Fibroblast of the aortic adventitia (primary cell): ENCODE measurements around the gene FCF1. TPM values are rescaled to one million over a fixed set of nuclear protein-coding genes. Genes with fewer than 3 reads are reported as not detected.

Experiments
- DNase-seq: peaks from one replicate; pipeline ENCODE4 v3.0.0-alpha.2; 2010; ENCODE audit warnings: low read depth
- H3K4me3 ChIP-seq: 2 replicates; pipeline ENCODE4 v1.5.1; 2011; ENCODE audit warnings: low read depth, mild to moderate bottlenecking, control low read depth, low read length, moderate library complexity
- CTCF ChIP-seq: IDR thresholded peaks from 2 replicates; pipeline ENCODE4 v1.5.1; 2011; ENCODE audit warnings: mild to moderate bottlenecking, low read length, control low read depth, inconsistent platforms; ENCODE audit not compliant: insufficient read depth
- total RNA-seq: library from RNA; depleted of rRNA; stranded (reverse); fragments of >200 nt; gene quantifications from 2 replicates; pipeline ENCODE4 v1.2.3, GENCODE V29; 2012; ENCODE audit warnings: low replicate concordance

Gene FCF1
- total RNA-seq, 1 donor, result 52.2 TPM

- no peak for DNase-seq
- TF ChIP-seq CTCF, result no peak
- no peak overlapping the region for H3K4me3 ChIP-seq
These were observed 28.5 kb upstream of the FCF1 start for GRCh38 chr14:74684434-74684833.

DNA sequence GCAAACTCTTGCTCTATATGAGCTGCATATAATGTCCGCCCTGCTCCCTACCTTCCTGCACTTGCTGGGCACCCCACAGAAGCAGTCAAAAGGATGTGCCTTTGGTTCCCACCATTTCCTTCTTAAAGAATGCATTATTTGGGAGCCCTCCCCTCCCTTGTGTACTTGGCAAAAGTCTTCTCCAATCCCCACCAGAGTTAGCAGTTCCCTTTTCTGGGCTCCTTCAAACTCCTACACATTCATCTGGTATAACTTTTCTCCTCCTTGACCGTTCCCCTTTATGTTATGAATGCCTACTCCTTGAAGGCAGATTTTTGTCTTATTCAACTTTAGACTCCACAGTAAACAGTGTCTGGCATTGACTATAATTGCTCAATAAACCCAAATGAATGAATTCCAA is 27.9 kb upstream of the FCF1 start:
- no peak for TF ChIP-seq CTCF

DNA sequence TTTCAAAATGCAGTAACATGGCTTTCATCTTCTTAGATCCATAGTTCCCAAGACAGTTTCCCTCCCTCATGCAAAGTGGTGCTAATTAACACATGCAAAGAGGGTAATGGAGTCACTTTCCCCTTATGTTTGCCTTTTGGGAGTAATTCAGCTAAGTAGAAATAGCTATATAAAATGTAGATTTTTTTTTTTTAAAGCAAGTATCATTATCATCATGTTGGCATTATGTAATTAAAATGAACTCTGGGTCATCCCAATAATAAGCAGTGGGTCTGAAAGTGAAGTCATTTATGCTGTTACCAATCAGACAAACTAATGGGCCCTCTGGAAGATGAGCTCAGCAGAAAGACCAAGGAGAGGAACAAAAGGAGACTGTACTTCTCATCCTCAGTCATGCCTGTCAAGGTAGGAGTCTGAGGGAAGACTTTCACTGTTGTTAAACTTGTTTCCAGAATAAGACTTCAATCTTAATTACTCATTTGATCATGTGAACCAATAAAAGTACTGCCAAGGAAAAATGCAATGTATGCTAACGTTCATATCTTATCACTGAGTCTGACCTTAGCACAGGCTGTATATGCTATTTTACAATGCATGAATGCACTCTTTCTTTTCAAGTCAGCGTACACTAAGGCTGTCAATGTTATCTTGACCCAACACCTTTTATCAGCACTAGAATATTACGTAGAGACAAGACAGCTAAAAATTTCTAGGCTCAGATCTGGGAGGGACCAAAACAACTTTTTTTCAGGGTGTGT is 26.8 kb upstream of the FCF1 start:
- TF ChIP-seq CTCF, result no peak
- H3K4me3 ChIP-seq, result no peak overlapping the region

More for the DNA sequence above, 27.9 kb upstream of the FCF1 start:
- no peak overlapping the region for H3K4me3 ChIP-seq
- DNase-seq, result no peak

DNA sequence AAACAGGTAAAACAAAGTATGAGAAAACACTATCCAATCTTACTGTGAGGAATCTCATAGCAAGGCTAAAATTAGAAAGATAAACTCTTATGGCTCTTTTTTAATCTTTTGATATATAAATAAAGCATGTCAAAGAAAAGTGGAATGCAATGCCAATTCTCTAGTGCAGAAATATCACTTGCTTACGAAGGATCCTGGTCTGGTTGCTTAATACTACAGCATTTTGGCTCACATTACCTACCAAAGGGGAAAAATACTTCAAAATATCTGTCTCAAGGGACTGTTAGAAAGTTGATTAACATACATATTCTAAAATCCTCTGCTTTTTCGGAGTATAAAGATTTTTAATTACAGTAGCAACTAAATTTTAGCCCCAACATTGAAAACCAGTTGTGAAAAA is 21.5 kb upstream of the FCF1 start:
- DNase-seq, result peak; percentile 67
- H3K4me3 ChIP-seq, result no peak overlapping the region
- TF ChIP-seq CTCF, result no peak

More for the DNA sequence above, 26.8 kb upstream of the FCF1 start:
- no peak for DNase-seq

- no peak for TF ChIP-seq CTCF
- no peak for DNase-seq
These were observed 19.8 kb upstream of the FCF1 start for GRCh38 chr14:74693191-74693590.

GRCh38 chr14:74695406-74695805 is 17.5 kb upstream of the FCF1 start:
- TF ChIP-seq CTCF, result no peak
- DNase-seq, result no peak
- H3K4me3 ChIP-seq, result no peak overlapping the region

More at GRCh38 chr14:74693191-74693590, 19.8 kb upstream of the FCF1 start:
- no peak overlapping the region for H3K4me3 ChIP-seq

GRCh38 chr14:74697011-74697410 is 15.9 kb upstream of the FCF1 start:
- no peak for DNase-seq
- no peak overlapping the region for H3K4me3 ChIP-seq
- TF ChIP-seq CTCF, result no peak
